ENCODE results near the gene POPDC2. TPM values are rescaled to one million over a fixed set of nuclear protein-coding genes. Genes with fewer than 3 reads are reported as not detected.

The POPDC2 gene
- total RNA-seq, 6 experiments from 2014 or later, result 0.14 to 0.98 (median 0.70) TPM; not detected in 2

DNA sequence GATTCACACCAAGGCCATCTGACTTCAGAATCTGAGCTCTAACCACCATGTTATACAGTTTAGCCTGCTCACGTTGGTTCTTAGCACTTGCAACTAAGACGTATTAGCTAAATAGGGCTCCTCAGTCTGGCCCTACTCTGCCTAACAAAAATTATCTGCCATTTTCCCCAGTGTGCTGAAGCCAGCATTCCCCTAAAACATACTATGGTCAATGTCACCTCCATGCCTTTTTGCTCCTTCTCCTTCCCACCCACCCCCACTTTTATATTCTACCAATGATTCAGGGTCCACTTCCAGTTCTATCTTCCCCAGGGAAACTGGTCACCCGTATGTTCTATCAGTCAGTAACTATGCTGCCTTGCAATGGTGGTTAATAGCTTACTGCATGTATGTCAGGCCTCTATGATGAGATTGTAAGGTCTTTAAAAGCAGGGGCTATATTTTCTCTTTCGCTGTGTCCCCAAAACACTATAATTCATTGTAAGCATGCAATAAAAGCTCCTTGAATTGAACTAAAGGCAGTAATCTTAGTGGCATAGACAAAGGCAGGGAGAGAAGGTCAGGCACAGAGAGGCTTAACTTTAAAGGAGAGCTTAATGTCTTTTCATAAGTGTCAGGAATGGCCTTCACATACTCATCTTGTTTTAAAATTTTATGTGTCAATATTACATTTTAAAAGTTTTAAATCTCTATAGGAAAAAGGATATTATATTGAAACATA, 23.3 kb downstream of the POPDC2 start:
- TF ChIP-seq, protein P1, sequence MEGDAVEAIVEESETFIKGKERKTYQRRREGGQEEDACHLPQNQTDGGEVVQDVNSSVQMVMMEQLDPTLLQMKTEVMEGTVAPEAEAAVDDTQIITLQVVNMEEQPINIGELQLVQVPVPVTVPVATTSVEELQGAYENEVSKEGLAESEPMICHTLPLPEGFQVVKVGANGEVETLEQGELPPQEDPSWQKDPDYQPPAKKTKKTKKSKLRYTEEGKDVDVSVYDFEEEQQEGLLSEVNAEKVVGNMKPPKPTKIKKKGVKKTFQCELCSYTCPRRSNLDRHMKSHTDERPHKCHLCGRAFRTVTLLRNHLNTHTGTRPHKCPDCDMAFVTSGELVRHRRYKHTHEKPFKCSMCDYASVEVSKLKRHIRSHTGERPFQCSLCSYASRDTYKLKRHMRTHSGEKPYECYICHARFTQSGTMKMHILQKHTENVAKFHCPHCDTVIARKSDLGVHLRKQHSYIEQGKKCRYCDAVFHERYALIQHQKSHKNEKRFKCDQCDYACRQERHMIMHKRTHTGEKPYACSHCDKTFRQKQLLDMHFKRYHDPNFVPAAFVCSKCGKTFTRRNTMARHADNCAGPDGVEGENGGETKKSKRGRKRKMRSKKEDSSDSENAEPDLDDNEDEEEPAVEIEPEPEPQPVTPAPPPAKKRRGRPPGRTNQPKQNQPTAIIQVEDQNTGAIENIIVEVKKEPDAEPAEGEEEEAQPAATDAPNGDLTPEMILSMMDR (IDR thresholded peaks at IDR 0.05), result no peak
- H3K27ac Mint-ChIP-seq, result peak overlapping the region; percentile 99
- DNase-seq, result no peak
- H3K4me3 Mint-ChIP-seq, result no peak overlapping the region
- no peaks in the 10 kb centered on the region for H3K27me3 Mint-ChIP-seq (ENCODE audit: insufficient read depth)
- H3K4me1 Mint-ChIP-seq (ENCODE audit: low read depth), result peaks cover 49% of the 10 kb centered on the region
- no peaks in the 10 kb centered on the region for H3K9me3 Mint-ChIP-seq
- no peaks in the 10 kb centered on the region for H3K36me3 Mint-ChIP-seq (ENCODE audit: low read depth)

- TF ChIP-seq, protein P1 (IDR thresholded peaks at IDR 0.05), result no peak
- Mint-ChIP-seq H3K4me3 (no peak overlapping the region), H3K27me3 (ENCODE audit: insufficient read depth) (no peaks in the 10 kb centered on the region), H3K4me1 (ENCODE audit: low read depth) (peaks cover 53% of the 10 kb centered on the region), H3K27ac (peak overlapping the region; percentile 99), H3K9me3 (no peaks in the 10 kb centered on the region), H3K36me3 (ENCODE audit: low read depth) (no peaks in the 10 kb centered on the region)
- DNase-seq, result peak; percentile 12
These were observed 24.1 kb downstream of the POPDC2 start for GRCh38 chr3:119636249-119636648.

GRCh38 chr3:119635719-119636118, 24.7 kb downstream of the POPDC2 start:
- DNase-seq, result no peak
- TF ChIP-seq, protein P1 (IDR thresholded peaks at IDR 0.05), result no peak
- peaks cover 59% of the 10 kb centered on the region for H3K4me1 Mint-ChIP-seq (ENCODE audit: low read depth)
- H3K27me3 Mint-ChIP-seq (ENCODE audit: insufficient read depth), result no peaks in the 10 kb centered on the region
- H3K9me3 Mint-ChIP-seq, result no peaks in the 10 kb centered on the region
- peak overlapping the region; percentile 99 for H3K27ac Mint-ChIP-seq
- H3K4me3 Mint-ChIP-seq, result no peak overlapping the region
- no peaks in the 10 kb centered on the region for H3K36me3 Mint-ChIP-seq (ENCODE audit: low read depth)

DNA sequence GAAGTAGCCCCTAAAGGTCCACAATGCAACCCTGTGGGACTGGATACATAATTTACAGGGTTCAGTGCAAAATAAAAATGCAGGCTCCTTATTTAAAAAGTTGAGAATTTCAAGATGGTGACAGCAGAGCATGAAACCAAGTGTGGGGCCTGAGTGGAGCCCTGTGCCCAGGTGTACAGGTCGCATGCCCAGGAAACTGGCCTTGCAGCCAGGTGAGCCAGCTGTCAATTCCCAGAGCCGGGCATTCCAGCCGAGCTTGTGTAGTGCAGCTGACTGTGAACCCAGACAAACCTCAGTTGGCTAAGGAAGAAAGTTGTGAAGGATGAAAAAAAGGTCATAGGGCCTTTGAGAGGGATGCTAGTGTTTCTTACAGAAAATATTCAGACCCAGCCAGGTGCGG, 27.6 kb downstream of the POPDC2 start:
- H3K4me3 Mint-ChIP-seq, result no peak overlapping the region
- H3K27ac Mint-ChIP-seq, result no peak overlapping the region
- no peaks in the 10 kb centered on the region for H3K9me3 Mint-ChIP-seq
- H3K4me1 Mint-ChIP-seq (ENCODE audit: low read depth), result peaks cover 51% of the 10 kb centered on the region
- no peak for DNase-seq
- no peaks in the 10 kb centered on the region for H3K36me3 Mint-ChIP-seq (ENCODE audit: low read depth)
- TF ChIP-seq, protein P1 (IDR thresholded peaks at IDR 0.05), result no peak
- H3K27me3 Mint-ChIP-seq (ENCODE audit: insufficient read depth), result peaks cover 2% of the 10 kb centered on the region; the same call in 1 of the 2 replicates

- TF ChIP-seq, protein P1 (IDR thresholded peaks at IDR 0.05), result no peak
- H3K36me3 Mint-ChIP-seq (ENCODE audit: low read depth), result no peaks in the 10 kb centered on the region
- no peak for DNase-seq
- H3K4me1 Mint-ChIP-seq (ENCODE audit: low read depth), result peaks cover 45% of the 10 kb centered on the region
- peaks cover 4% of the 10 kb centered on the region; the same call in 1 of the 2 replicates for H3K27me3 Mint-ChIP-seq (ENCODE audit: insufficient read depth)
- no peaks in the 10 kb centered on the region for H3K9me3 Mint-ChIP-seq
- no peak overlapping the region for H3K27ac Mint-ChIP-seq
- H3K4me3 Mint-ChIP-seq, result no peak overlapping the region
These were observed 28.2 kb downstream of the POPDC2 start for GRCh38 chr3:119632216-119632615.

Measured in HFFc6 (cell line).